Endothelial cell of umbilical vein (primary cell): ENCODE measurements around the gene PPP1R9A.

Source experiments
- EZH2 ChIP-seq: IDR thresholded peaks from 2 replicates; pipeline ENCODE4 v1.6.1; 2012; ENCODE audit warnings: borderline replicate concordance, low read depth, mild to moderate bottlenecking, moderate library complexity, low read length, inconsistent platforms; ENCODE audit not compliant: severe bottlenecking
- FOS ChIP-seq: IDR thresholded peaks from 2 replicates; pipeline ENCODE4 v1.6.1; 2011; ENCODE audit warnings: mild to moderate bottlenecking, low read length, moderate library complexity, borderline replicate concordance; ENCODE audit not compliant: insufficient read depth
- JUN ChIP-seq: IDR thresholded peaks from 2 replicates; pipeline ENCODE4 v1.6.1; 2011; ENCODE audit warnings: borderline replicate concordance, low read depth; ENCODE audit not compliant: insufficient read length, insufficient read depth
- POLR2A ChIP-seq: IDR thresholded peaks from 2 replicates; pipeline ENCODE4 v1.6.1; 2012; ENCODE audit warnings: low read depth, mild to moderate bottlenecking, control low read depth, low read length
- POLR2AphosphoS5 ChIP-seq: IDR thresholded peaks from 2 replicates; pipeline ENCODE4 v1.6.1; 2012; ENCODE audit warnings: low read depth, mild to moderate bottlenecking, control low read depth, low read length, moderate library complexity; ENCODE audit not compliant: insufficient read depth
- TF ChIP-seq, protein P1 (sequence below), 2 donors: IDR thresholded peaks; 1 replicate in 1 of 2; 2 replicates in 1 of 2; pipeline ENCODE4 v1.5.1; 2011; ENCODE audit warnings: low read length in 2 of 2, mild to moderate bottlenecking in 2 of 2, moderate library complexity in 2 of 2, control low read depth in 1 of 2, inconsistent platforms in 1 of 2, low read depth in 1 of 2; ENCODE audit not compliant: insufficient read depth in 1 of 2; ENCODE audit errors: extremely low read depth in 1 of 2
- TF ChIP-seq, protein P2 (sequence below): IDR thresholded peaks from 2 replicates; pipeline ENCODE4 v1.6.1; 2011; ENCODE audit not compliant: insufficient read depth, insufficient read length

DNA sequence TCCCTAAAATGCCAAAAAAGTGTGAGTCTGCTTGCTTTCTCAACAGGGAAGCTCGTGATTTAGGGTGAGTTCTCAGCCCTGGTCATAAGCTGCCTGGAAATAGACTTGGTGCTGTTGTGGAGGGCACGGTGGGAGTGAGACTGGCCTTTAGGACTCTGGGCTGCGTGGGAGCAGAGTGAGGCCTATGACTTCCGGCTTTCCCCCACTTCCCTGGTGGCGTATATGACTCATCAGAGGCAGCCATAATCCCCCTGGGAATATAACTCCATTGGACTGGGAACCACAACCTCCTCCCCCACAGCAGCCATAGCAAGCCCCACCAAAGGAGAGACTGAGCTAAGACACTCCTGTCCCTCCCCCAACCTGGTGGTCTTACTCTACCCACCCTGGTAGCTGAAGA, 321.9 kb downstream of the PPP1R9A start:
- TF ChIP-seq EZH2 = no peak
- TF ChIP-seq, protein P1, sequence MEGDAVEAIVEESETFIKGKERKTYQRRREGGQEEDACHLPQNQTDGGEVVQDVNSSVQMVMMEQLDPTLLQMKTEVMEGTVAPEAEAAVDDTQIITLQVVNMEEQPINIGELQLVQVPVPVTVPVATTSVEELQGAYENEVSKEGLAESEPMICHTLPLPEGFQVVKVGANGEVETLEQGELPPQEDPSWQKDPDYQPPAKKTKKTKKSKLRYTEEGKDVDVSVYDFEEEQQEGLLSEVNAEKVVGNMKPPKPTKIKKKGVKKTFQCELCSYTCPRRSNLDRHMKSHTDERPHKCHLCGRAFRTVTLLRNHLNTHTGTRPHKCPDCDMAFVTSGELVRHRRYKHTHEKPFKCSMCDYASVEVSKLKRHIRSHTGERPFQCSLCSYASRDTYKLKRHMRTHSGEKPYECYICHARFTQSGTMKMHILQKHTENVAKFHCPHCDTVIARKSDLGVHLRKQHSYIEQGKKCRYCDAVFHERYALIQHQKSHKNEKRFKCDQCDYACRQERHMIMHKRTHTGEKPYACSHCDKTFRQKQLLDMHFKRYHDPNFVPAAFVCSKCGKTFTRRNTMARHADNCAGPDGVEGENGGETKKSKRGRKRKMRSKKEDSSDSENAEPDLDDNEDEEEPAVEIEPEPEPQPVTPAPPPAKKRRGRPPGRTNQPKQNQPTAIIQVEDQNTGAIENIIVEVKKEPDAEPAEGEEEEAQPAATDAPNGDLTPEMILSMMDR (IDR thresholded peaks at IDR 0.05; ENCODE audit: extremely low read depth in 1 of 2, insufficient read depth in 1 of 2, low read depth in 1 of 2, low read length in 2 of 2) = no peak
- no peak for TF ChIP-seq POLR2A
- no peak for TF ChIP-seq POLR2AphosphoS5
- TF ChIP-seq, protein P2, sequence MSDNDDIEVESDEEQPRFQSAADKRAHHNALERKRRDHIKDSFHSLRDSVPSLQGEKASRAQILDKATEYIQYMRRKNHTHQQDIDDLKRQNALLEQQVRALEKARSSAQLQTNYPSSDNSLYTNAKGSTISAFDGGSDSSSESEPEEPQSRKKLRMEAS = no peak
- TF ChIP-seq JUN = no peak
- no peak for TF ChIP-seq FOS
